ENCODE measurements around the gene VTI1B. TPM values are rescaled to one million over a fixed set of nuclear protein-coding genes. Genes with fewer than 3 reads are reported as not detected.

VTI1B gene
- total RNA-seq, 3 donors from 2014 or later (not counting 1 experiment from before 2014, with no cell fraction given) = 47.5 to 77.1 (median 57.9) TPM

DNA sequence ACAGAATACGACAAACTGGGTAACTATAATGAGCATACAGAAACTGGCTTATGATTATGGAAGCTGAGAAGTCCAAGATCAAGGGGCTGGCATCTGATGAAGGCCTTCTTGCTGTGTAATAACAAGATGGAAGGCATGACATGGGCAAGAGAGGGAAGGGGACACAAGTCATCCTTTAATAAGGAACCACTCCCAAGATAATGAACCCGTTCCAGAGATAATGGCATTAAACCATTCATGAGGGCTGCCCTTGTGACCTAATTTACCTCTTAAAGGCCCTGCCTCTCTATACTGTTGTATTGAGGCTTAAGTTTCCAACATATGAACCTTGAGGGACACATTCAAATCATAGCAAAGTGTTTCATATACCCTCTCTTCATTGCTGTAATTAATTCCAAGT, 4.6 kb upstream of the VTI1B start:
- Histone ChIP-seq H3K4me1 (ENCODE audit: control insufficient read depth, insufficient read depth, low read length) (peaks cover 8% of the 10 kb centered on the region), H3K36me3 (ENCODE audit: control insufficient read depth, insufficient read depth, low read length) (peaks cover 23% of the 10 kb centered on the region), H3K27ac (ENCODE audit: low read length) (no peak overlapping the region), H3K27me3 (ENCODE audit: control insufficient read depth, insufficient read depth, low read length) (no peaks in the 10 kb centered on the region), H3K9me3 (ENCODE audit: control insufficient read depth, insufficient read depth, low read length) (no peaks in the 10 kb centered on the region), H3K4me3 (ENCODE audit: low read length) (no peak overlapping the region)
- no peak for DNase-seq
- Mint-ChIP-seq H3K36me3 (no peaks in the 10 kb centered on the region), H3K4me1 (peaks cover 5 to 6% of the 10 kb centered on the region in 2 donors), H3K27me3 (ENCODE audit: low read depth in 2 of 2) (no peaks in the 10 kb centered on the region), H3K27ac (no peak overlapping the region), H3K9me3 (no peaks in the 10 kb centered on the region), H3K4me3 (no peak overlapping the region)
- 66% methylated on average over 2 of the region's 2 CpGs for WGBS (ENCODE audit: insufficient coverage)
- TF ChIP-seq, protein P1, sequence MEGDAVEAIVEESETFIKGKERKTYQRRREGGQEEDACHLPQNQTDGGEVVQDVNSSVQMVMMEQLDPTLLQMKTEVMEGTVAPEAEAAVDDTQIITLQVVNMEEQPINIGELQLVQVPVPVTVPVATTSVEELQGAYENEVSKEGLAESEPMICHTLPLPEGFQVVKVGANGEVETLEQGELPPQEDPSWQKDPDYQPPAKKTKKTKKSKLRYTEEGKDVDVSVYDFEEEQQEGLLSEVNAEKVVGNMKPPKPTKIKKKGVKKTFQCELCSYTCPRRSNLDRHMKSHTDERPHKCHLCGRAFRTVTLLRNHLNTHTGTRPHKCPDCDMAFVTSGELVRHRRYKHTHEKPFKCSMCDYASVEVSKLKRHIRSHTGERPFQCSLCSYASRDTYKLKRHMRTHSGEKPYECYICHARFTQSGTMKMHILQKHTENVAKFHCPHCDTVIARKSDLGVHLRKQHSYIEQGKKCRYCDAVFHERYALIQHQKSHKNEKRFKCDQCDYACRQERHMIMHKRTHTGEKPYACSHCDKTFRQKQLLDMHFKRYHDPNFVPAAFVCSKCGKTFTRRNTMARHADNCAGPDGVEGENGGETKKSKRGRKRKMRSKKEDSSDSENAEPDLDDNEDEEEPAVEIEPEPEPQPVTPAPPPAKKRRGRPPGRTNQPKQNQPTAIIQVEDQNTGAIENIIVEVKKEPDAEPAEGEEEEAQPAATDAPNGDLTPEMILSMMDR (IDR thresholded peaks at IDR 0.05) = no peak
- ATAC-seq = no peak
- intact Hi-C loops (cut with micrococcal nuclease) = no loop called here

DNA sequence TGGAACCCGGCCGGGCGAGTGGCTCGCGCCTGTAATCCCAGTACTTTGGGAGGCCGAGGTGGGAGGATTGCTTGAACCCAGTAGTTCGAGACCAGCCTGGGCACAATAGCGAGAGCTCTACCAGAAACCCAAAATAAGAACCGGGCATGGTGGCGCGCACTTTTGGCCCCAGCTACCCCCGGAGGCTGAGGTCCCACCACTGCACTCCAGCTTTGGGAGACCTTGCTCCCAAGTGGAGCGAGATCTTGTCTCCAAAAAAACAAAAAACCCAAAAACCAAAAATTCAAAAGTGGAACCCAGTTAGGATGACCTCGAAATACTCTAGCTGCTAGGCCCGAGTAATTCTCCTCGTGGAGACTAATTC, 769 bp upstream of the VTI1B start:
- Mint-ChIP-seq H3K9me3 (no peaks in the 10 kb centered on the region), H3K4me3 (peak overlapping the region; percentile 93), H3K4me1 (peaks cover 30 to 32% of the 10 kb centered on the region in 2 donors), H3K27ac (peak overlapping the region; percentile 85 to 89), H3K36me3 (no peaks in the 10 kb centered on the region), H3K27me3 (ENCODE audit: low read depth in 2 of 2) (no peaks in the 10 kb centered on the region)
- Histone ChIP-seq H3K36me3 (ENCODE audit: control insufficient read depth, insufficient read depth, low read length) (peaks cover 13% of the 10 kb centered on the region), H3K4me3 (ENCODE audit: low read length) (peak overlapping the region; percentile 80), H3K4me1 (ENCODE audit: control insufficient read depth, insufficient read depth, low read length) (peaks cover 35% of the 10 kb centered on the region), H3K9me3 (ENCODE audit: control insufficient read depth, insufficient read depth, low read length) (no peaks in the 10 kb centered on the region), H3K27ac (ENCODE audit: low read length) (peak overlapping the region; percentile 97), H3K27me3 (ENCODE audit: control insufficient read depth, insufficient read depth, low read length) (no peaks in the 10 kb centered on the region)
- 48% methylated on average over 16 of the region's 16 CpGs for WGBS (ENCODE audit: insufficient coverage)
- DNase-seq (no peak), ATAC-seq (no peak)
- intact Hi-C loops (cut with micrococcal nuclease) = no loop called here
- TF ChIP-seq, protein P1 (IDR thresholded peaks at IDR 0.05) = no peak

DNA sequence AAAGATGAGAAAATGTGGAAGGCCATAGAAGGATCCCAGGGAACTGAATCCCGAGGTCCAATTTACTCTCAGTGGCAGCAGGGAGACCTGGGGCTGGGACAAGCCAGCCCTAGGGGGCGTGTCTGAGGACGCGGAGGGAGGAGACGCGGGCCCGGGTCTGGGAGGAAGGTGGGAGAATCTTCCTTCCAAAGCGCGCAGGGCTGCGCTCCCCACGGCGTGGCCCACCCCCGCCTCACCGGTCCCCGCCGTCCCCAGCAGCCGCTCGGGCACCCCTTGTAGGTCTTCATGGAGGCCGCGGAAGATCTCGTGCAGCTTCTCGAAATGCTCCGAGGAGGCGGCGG, 323 bp downstream of the VTI1B start:
- peak; percentile 45 to 59 (median 52) for ATAC-seq
- H3K4me1 ChIP-seq (ENCODE audit: control insufficient read depth, insufficient read depth, low read length) = peaks cover 38% of the 10 kb centered on the region

More for the DNA sequence above, 323 bp downstream of the VTI1B start:
- peak overlapping the region; percentile 97 for H3K27ac ChIP-seq (ENCODE audit: low read length)
- under 1% methylated on average over 25 of the region's 25 CpGs for WGBS (ENCODE audit: insufficient coverage)
- H3K27me3 ChIP-seq (ENCODE audit: control insufficient read depth, insufficient read depth, low read length) = no peaks in the 10 kb centered on the region
- H3K27ac Mint-ChIP-seq = peak overlapping the region; percentile 85 to 89
- TF ChIP-seq, protein P1 (IDR thresholded peaks at IDR 0.05) = no peak
- H3K36me3 ChIP-seq (ENCODE audit: control insufficient read depth, insufficient read depth, low read length) = peaks cover 8% of the 10 kb centered on the region
- no peaks in the 10 kb centered on the region for H3K27me3 Mint-ChIP-seq (ENCODE audit: low read depth in 2 of 2)
- peaks cover 35 to 43% of the 10 kb centered on the region in 2 donors for H3K4me1 Mint-ChIP-seq
- H3K36me3 Mint-ChIP-seq = no peaks in the 10 kb centered on the region
- no peaks in the 10 kb centered on the region for H3K9me3 ChIP-seq (ENCODE audit: control insufficient read depth, insufficient read depth, low read length)
- peak overlapping the region; percentile 80 for H3K4me3 ChIP-seq (ENCODE audit: low read length)
- H3K9me3 Mint-ChIP-seq = no peaks in the 10 kb centered on the region
- peak overlapping the region; percentile 93 for H3K4me3 Mint-ChIP-seq
- DNase-seq = peak; percentile 46 to 70
- intact Hi-C loops (cut with micrococcal nuclease) = loop anchor here (1.0 kb wide), 2 partner anchors 21 to 74 kb away; partner anchors contain the start of genes PIGH and RDH11

Measured in natural killer cell (primary cell).